NCI-H2171 treated with DMSO at 0.1 percent for 48 hours (cell line): ENCODE results near the gene DHRS9.
"Not testable (repeated sequence)": the region's sequence is repeated elsewhere in the genome, so short reads cannot be mapped to it uniquely, and the experiment has no call there.

Source experiments
- DNase-seq: peaks from one replicate; lab custom pipeline; 2025; lab: John Stamatoyannopoulos, UW

DHRS9 gene

GRCh38 chr2:169069341-169069740 lies at the start of gene DHRS9:
Gene DHRS9, plus strand, starts transcription at chr2:169069563. Its CDS starts 12,019 bp downstream, at chr2:169081582.
- no peak for DNase-seq

GRCh38 chr2:169023161-169023560 lies 46.2 kb upstream of the DHRS9 start:
- no peak for DNase-seq

GRCh38 chr2:169026056-169026455 lies 43.3 kb upstream of the DHRS9 start:
- DNase-seq = no peak

GRCh38 chr2:169027234-169027633 lies 42.1 kb upstream of the DHRS9 start:
- DNase-seq = no peak

GRCh38 chr2:169029341-169029740 lies 40.0 kb upstream of the DHRS9 start:
- no peak for DNase-seq

- no peak for DNase-seq
These were observed 38.2 kb upstream of the DHRS9 start, which contains the start of gene ABCB11 for GRCh38 chr2:169031202-169031601. Gene ABCB11, minus strand, starts transcription at chr2:169031324. Its CDS starts 13,199 bp downstream, at chr2:169018125.

- DNase-seq = no peak
These were observed 35.1 kb upstream of the DHRS9 start for GRCh38 chr2:169034256-169034655.

- DNase-seq = no peak
These were observed 34.3 kb upstream of the DHRS9 start for GRCh38 chr2:169034984-169035544.

GRCh38 chr2:169035887-169036286 lies 33.5 kb upstream of the DHRS9 start:
- DNase-seq = no peak

- DNase-seq = no peak
These were observed 32.5 kb upstream of the DHRS9 start for GRCh38 chr2:169036736-169037440.

- DNase-seq = no peak
These were observed 31.0 kb upstream of the DHRS9 start for GRCh38 chr2:169038338-169038757.

- no peak for DNase-seq
These were observed 29.7 kb upstream of the DHRS9 start for GRCh38 chr2:169039702-169040101.

GRCh38 chr2:169041594-169041993 lies 27.8 kb upstream of the DHRS9 start:
- DNase-seq = no peak

GRCh38 chr2:169042856-169043255 lies 26.5 kb upstream of the DHRS9 start:
- no peak for DNase-seq

GRCh38 chr2:169046440-169047151 lies 22.8 kb upstream of the DHRS9 start:
- DNase-seq = no peak

GRCh38 chr2:169047256-169048250 lies 21.8 kb upstream of the DHRS9 start:
- DNase-seq = no peak

- no peak for DNase-seq
These were observed 20.2 kb upstream of the DHRS9 start for GRCh38 chr2:169049142-169049541.

- DNase-seq = no peak
These were observed 18.7 kb upstream of the DHRS9 start for GRCh38 chr2:169050476-169051240.

- DNase-seq = not testable (repeated sequence)
These were observed 14.8 kb upstream of the DHRS9 start for GRCh38 chr2:169054575-169054974.

GRCh38 chr2:169064199-169064598 lies 5.2 kb upstream of the DHRS9 start:
- not testable (repeated sequence) for DNase-seq

GRCh38 chr2:169065422-169065821 lies 3.9 kb upstream of the DHRS9 start:
- DNase-seq = no peak
